Measurements from ENCODE around the gene OR1D5.
"Not testable (repeated sequence)": the region's sequence is repeated elsewhere in the genome, so short reads cannot be mapped to it uniquely, and the experiment has no call there.

OR1D5 gene

GRCh38 chr17:3030852-3031470 is 32.4 kb downstream of the OR1D5 start:
- DNase-seq, result not testable (repeated sequence)

GRCh38 chr17:3030096-3030495 is 33.3 kb downstream of the OR1D5 start:
- no peak for DNase-seq

GRCh38 chr17:3029213-3029913 is 34.0 kb downstream of the OR1D5 start:
- DNase-seq, result peak; percentile 17

GRCh38 chr17:3027786-3028532 is 35.4 kb downstream of the OR1D5 start:
- no peak for DNase-seq

GRCh38 chr17:3026856-3027751 is 36.3 kb downstream of the OR1D5 start:
- DNase-seq, result no peak

GRCh38 chr17:3026125-3026855 is 37.1 kb downstream of the OR1D5 start:
- DNase-seq, result no peak

GRCh38 chr17:3025421-3026124 is 37.8 kb downstream of the OR1D5 start:
- DNase-seq, result no peak

- no peak for DNase-seq
Measured at GRCh38 chr17:3024346-3024745, 39.1 kb downstream of the OR1D5 start.

- no peak for DNase-seq
Measured at GRCh38 chr17:3022197-3022596, 41.2 kb downstream of the OR1D5 start.

GRCh38 chr17:3020381-3020780 is 43.0 kb downstream of the OR1D5 start:
- no peak for DNase-seq

- no peak for DNase-seq
Measured at GRCh38 chr17:3019761-3020160, 43.6 kb downstream of the OR1D5 start.

GRCh38 chr17:3017936-3018335 is 45.5 kb downstream of the OR1D5 start:
- no peak for DNase-seq

- DNase-seq, result no peak
Measured at GRCh38 chr17:3015890-3016289, 47.5 kb downstream of the OR1D5 start.

- DNase-seq, result no peak
Measured at GRCh38 chr17:3012926-3013581, 50.4 kb downstream of the OR1D5 start.
